Naive thymus-derived CD4-positive, alpha-beta T cell (primary cell): ENCODE results near the gene TP73. TPM values are rescaled to one million over a fixed set of nuclear protein-coding genes. Genes with fewer than 3 reads are reported as not detected.

Source experiments
- ATAC-seq: fragments of 150-1000 bp; cut with Tn5 transposase; 2 replicates; pipeline ENCODE4 v1.10.0; 2021; ENCODE audit warnings: mild to moderate bottlenecking, moderate library complexity
- CTCF ChIA-PET: fragments of 350-600 bp; sonication (Branson Sonifier 250); formaldehyde crosslinking; loops from one replicate; lab custom pipeline; 2021; ENCODE audit warnings: antibody characterized with exemption; lab: Charles Lee
- POLR2A ChIA-PET: fragments of 350-600 bp; sonication (Branson Sonifier 250); formaldehyde crosslinking; loops from one replicate; lab custom pipeline; 2021; ENCODE audit warnings: antibody characterized with exemption, inconsistent platforms; lab: Charles Lee
- DNase-seq, 9 donors: peaks; one replicate each; pipeline versions ENCODE4 v3.0.0 to v3.0.0-alpha.2; 2020 to 2022; ENCODE audit warnings: mixed read lengths in 1 of 9
- H3K27ac ChIP-seq: one replicate; pipeline ENCODE4 v1.7.0; 2013; ENCODE audit warnings: mild to moderate bottlenecking, low read depth, low read length, moderate library complexity
- H3K27me3 ChIP-seq, 2 donors: one replicate each; pipeline ENCODE4 v1.7.0; 2013; ENCODE audit warnings: low read length in 2 of 2, mild to moderate bottlenecking in 2 of 2, moderate library complexity in 2 of 2; ENCODE audit not compliant: control insufficient read depth in 2 of 2, insufficient read depth in 2 of 2
- H3K36me3 ChIP-seq, 3 experiments: 1 replicate in 2 of 3; 2 replicates in 1 of 3; pipeline ENCODE4 v1.7.0; 2013; ENCODE audit warnings: low read length in 3 of 3, mild to moderate bottlenecking in 3 of 3, moderate library complexity in 1 of 3; ENCODE audit not compliant: insufficient read depth in 3 of 3, control insufficient read depth in 2 of 3
- H3K4me1 ChIP-seq, 2 donors: one replicate each; pipeline ENCODE4 v1.7.0; 2013; ENCODE audit warnings: low read length in 2 of 2, mild to moderate bottlenecking in 2 of 2, moderate library complexity in 1 of 2; ENCODE audit not compliant: control insufficient read depth in 2 of 2, insufficient read depth in 2 of 2
- H3K4me3 ChIP-seq: 2 replicates; pipeline ENCODE4 v1.7.0; 2013; ENCODE audit warnings: mild to moderate bottlenecking, low read length
- H3K9me3 ChIP-seq, 3 experiments: 1 replicate in 2 of 3; 2 replicates in 1 of 3; pipeline ENCODE4 v1.7.0; 2013; ENCODE audit warnings: low read length in 3 of 3; ENCODE audit not compliant: control insufficient read depth in 2 of 3
- H3K27ac Mint-ChIP-seq, 9 donors: one replicate each; pipeline ENCODE4 v1.8.0; 2020 to 2022; ENCODE audit warnings: mixed read lengths in 9 of 9, mild to moderate bottlenecking in 8 of 9, moderate library complexity in 5 of 9, inconsistent platforms in 2 of 9
- H3K27me3 Mint-ChIP-seq, 5 donors: one replicate each; pipeline ENCODE4 v1.8.0; 2021 to 2022; ENCODE audit warnings: mixed read lengths in 5 of 5, mild to moderate bottlenecking in 1 of 5
- H3K36me3 Mint-ChIP-seq, 5 donors: one replicate each; pipeline ENCODE4 v1.8.0; 2020 to 2022; ENCODE audit warnings: mixed read lengths in 5 of 5, mild to moderate bottlenecking in 3 of 5, inconsistent platforms in 1 of 5
- H3K4me1 Mint-ChIP-seq, 7 donors: one replicate each; pipeline ENCODE4 v1.8.0; 2020 to 2022; ENCODE audit warnings: mixed read lengths in 7 of 7, mild to moderate bottlenecking in 3 of 7, inconsistent platforms in 1 of 7
- H3K4me3 Mint-ChIP-seq, 10 donors: one replicate each; pipeline ENCODE4 v1.8.0; 2020 to 2022; ENCODE audit warnings: mild to moderate bottlenecking in 10 of 10, mixed read lengths in 10 of 10, moderate library complexity in 6 of 10, inconsistent platforms in 2 of 10
- H3K9me3 Mint-ChIP-seq, 11 donors: one replicate each; pipeline ENCODE4 v1.8.0; 2020 to 2022; ENCODE audit warnings: mixed read lengths in 11 of 11, mild to moderate bottlenecking in 4 of 11, inconsistent platforms in 1 of 11, moderate library complexity in 1 of 11
- intact Hi-C, 2 donors: fragments of 100-400 bp; cut with micrococcal nuclease; formaldehyde crosslinking; loops; one replicate each; pipeline ENCODE4 v1.15.1; 2023
- polyA plus RNA-seq, 2 donors: library from polyadenylated mRNA; unstranded; fragments of 300-500 nt; fragmentation: Illumina TruSeq; gene quantifications; one replicate each; pipeline ENCODE4 v1.2.3, GENCODE V29; 2021
- total RNA-seq, 6 experiments: library from RNA in 5 of 6; stranded (reverse) in 5 of 6; gene quantifications; 1 replicate in 5 of 6; 2 replicates in 1 of 6; pipeline ENCODE4 v1.2.3 and lab custom pipeline; 2021 to 2026

TP73 gene
- total and polyA plus RNA-seq, 7 experiments from 2014 or later: 0.03 to 2.4 (median 0.15) TPM; not detected in 2

DNA sequence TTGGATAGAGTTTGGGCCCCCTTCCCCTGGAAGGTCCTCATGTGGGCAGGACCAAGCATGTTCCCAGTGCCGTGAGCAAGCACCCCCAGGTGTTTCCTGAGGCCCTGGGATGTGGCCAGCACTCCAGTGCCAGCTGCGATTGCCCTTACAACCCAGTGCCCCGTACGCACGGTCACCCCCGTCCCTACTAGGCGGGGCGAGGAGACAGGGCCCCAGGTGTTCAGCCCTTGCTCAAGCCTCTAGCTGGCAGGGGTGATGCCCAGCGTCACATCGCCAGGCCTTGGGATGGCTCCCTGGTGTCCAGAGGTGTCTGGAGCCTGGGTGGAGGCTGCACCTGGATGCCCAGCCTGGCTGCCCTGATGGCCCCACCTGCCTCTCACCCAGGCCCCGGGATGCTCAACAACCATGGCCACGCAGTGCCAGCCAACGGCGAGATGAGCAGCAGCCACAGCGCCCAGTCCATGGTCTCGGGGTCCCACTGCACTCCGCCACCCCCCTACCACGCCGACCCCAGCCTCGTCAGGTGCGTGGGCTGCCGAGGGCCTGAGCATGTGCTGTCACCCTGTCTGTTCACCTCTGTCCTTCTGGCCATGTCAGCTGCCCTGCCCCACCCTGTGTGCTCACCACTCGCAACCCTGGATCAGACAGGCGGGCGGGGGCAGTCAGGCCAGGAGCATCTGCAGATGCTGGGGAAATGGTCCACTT, 78.4 kb downstream of the TP73 start:
- intact Hi-C loops: no loop called here
- Histone ChIP-seq H3K4me1 (no peaks in the 10 kb centered on the region), H3K27ac (no peak overlapping the region), H3K4me3 (no peak overlapping the region), H3K36me3 (peaks cover 0 to 4% (median 0%) of the 10 kb centered on the region in 3 experiments), H3K9me3 (no peaks in the 10 kb centered on the region), H3K27me3 (no peaks in the 10 kb centered on the region)
- ATAC-seq (no peak), DNase-seq (no peak)
- ChIA-PET POLR2A (no interaction called here), CTCF (no interaction called here)
- Mint-ChIP-seq H3K36me3 (peaks cover 0 to under 1% (median 0%) of the 10 kb centered on the region in 5 donors), H3K9me3 (peaks cover 0 to 2% (median 0%) of the 10 kb centered on the region in 11 donors), H3K4me3 (no peak overlapping the region), H3K4me1 (peaks cover 0 to under 1% (median 0%) of the 10 kb centered on the region in 7 donors), H3K27ac (no peak overlapping the region), H3K27me3 (peaks cover 0 to 18% (median 0%) of the 10 kb centered on the region in 5 donors)

DNA sequence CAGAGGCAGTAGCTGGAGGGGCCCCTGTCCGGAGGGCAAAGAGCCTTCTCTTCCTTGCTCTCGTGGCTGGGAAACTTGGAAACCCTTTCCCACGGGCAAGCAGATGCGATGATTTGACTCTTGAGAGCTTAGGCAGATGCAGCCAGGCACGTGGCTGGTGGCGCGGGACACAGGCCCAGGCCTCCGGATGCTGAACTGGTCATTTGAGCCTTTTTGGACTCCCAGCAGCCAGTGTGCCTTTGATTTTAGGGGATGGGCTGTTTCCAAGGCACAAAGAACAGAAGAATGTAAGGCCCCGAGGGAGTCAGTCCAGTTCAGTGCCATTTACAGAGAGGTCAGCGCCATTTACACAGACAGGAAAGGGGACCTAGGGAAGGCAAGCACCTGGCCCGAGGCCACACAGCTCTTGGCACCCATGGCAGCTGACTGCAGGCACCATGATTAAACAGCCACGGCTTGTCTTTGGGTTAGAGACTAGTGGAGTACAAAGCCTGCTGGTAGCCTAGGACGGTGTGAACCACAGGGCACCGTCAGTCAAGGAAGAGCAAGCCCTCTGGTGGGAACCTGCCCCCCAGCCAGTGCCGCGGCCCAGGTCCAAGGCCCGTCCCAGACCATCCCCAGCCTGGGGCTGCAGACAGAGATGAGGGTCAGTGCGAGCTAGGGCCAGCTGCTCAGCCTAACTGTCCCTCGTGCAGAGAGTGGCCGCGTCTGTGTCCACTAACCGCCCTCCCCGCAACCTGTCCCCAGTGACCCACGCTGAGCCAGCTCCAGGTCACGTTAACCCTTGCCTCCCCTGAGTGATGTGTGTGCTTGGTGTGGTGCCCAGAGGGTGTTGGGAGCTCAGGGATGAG, 79.5 kb downstream of the TP73 start:
- CTCF ChIA-PET: no interaction called here
- POLR2A ChIA-PET: no interaction called here
- no peak for DNase-seq

DNA sequence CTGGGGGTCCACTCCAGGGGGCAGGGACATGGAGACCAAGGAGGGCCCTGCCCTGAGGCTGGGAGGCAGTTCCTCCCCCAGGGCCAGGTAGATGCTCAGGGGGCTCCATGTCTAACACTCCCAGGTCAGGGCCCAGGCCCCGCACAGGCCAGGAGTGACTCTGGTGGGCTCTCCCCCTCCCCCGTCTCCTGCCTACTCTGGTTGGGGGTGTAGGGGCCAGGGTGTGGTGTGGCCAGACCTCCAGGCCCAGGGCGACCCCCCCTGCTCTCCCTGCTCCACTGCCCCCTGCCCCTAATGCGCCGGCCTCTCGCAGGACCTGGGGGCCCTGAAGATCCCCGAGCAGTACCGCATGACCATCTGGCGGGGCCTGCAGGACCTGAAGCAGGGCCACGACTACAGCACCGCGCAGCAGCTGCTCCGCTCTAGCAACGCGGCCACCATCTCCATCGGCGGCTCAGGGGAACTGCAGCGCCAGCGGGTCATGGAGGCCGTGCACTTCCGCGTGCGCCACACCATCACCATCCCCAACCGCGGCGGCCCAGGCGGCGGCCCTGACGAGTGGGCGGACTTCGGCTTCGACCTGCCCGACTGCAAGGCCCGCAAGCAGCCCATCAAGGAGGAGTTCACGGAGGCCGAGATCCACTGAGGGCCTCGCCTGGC, 80.2 kb downstream of the TP73 start:
- H3K27me3 ChIP-seq: no peaks in the 10 kb centered on the region
- ChIA-PET POLR2A (no interaction called here), CTCF (no interaction called here)
- Mint-ChIP-seq H3K4me1 (peaks cover 0 to 1% (median 0%) of the 10 kb centered on the region in 7 donors), H3K9me3 (peaks cover 0 to 2% (median 0%) of the 10 kb centered on the region in 11 donors), H3K27ac (no peak overlapping the region), H3K36me3 (peaks cover 0 to 11% (median 0%) of the 10 kb centered on the region in 5 donors), H3K4me3 (no peak overlapping the region), H3K27me3 (peaks cover 0 to 18% (median 0%) of the 10 kb centered on the region in 5 donors)
- no peak overlapping the region for H3K4me3 ChIP-seq
- no peaks in the 10 kb centered on the region for H3K4me1 ChIP-seq
- peaks cover 0 to 21% (median 0%) of the 10 kb centered on the region in 3 experiments for H3K36me3 ChIP-seq
- DNase-seq (no peak), ATAC-seq (no peak)
- no peaks in the 10 kb centered on the region for H3K9me3 ChIP-seq
- H3K27ac ChIP-seq: no peak overlapping the region
- intact Hi-C loops: no loop called here

More for the DNA sequence above, 79.5 kb downstream of the TP73 start:
- no peaks in the 10 kb centered on the region for H3K9me3 ChIP-seq
- H3K27ac Mint-ChIP-seq: no peak overlapping the region
- H3K4me3 Mint-ChIP-seq: no peak overlapping the region
- intact Hi-C loops: no loop called here
- H3K27ac ChIP-seq: no peak overlapping the region
- H3K36me3 Mint-ChIP-seq: peaks cover 0 to 5% (median 0%) of the 10 kb centered on the region in 5 donors
- H3K27me3 ChIP-seq: no peaks in the 10 kb centered on the region
- H3K4me1 ChIP-seq: no peaks in the 10 kb centered on the region
- no peak for ATAC-seq
- H3K4me3 ChIP-seq: no peak overlapping the region
- peaks cover 0 to 1% (median 0%) of the 10 kb centered on the region in 7 donors for H3K4me1 Mint-ChIP-seq
- H3K36me3 ChIP-seq: peaks cover 0 to 14% (median 0%) of the 10 kb centered on the region in 3 experiments
- H3K9me3 Mint-ChIP-seq: peaks cover 0 to 2% (median 0%) of the 10 kb centered on the region in 11 donors
- peaks cover 0 to 18% (median 0%) of the 10 kb centered on the region in 5 donors for H3K27me3 Mint-ChIP-seq

DNA sequence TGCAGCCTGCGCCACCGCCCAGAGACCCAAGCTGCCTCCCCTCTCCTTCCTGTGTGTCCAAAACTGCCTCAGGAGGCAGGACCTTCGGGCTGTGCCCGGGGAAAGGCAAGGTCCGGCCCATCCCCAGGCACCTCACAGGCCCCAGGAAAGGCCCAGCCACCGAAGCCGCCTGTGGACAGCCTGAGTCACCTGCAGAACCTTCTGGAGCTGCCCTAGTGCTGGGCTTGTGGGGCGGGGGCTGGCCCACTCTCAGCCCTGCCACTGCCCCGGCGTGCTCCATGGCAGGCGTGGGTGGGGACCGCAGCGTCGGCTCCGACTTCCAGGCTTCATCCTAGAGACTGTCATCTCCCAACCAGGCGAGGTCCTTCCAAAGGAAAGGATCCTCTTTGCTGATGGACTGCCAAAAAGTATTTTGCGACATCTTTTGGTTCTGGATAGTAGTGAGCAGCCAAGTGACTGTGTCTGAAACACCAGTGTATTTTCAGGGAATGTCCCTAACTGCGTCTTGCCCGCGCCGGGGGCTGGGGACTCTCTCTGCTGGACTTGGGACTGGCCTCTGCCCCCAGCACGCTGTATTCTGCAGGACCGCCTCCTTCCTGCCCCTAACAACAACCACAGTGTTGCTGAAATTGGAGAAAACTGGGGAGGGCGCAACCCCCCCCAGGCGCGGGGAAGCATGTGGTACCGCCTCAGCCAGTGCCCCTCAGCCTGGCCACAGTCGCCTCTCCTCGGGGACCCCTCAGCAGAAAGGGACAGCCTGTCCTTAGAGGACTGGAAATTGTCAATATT, 81.0 kb downstream of the TP73 start:
- peaks cover 0 to 28% (median 0%) of the 10 kb centered on the region in 3 experiments for H3K36me3 ChIP-seq
- POLR2A ChIA-PET: no interaction called here
- CTCF ChIA-PET: no interaction called here
- Mint-ChIP-seq H3K36me3 (peaks cover 0 to 11% (median 0%) of the 10 kb centered on the region in 5 donors), H3K4me1 (peaks cover 0 to 1% (median 0%) of the 10 kb centered on the region in 7 donors), H3K27ac (no peak overlapping the region), H3K27me3 (peaks cover 0 to 18% (median 0%) of the 10 kb centered on the region in 5 donors), H3K4me3 (no peak overlapping the region), H3K9me3 (peaks cover 0 to 2% (median 0%) of the 10 kb centered on the region in 11 donors)
- H3K9me3 ChIP-seq: no peaks in the 10 kb centered on the region
- H3K27ac ChIP-seq: no peak overlapping the region
- ATAC-seq (no peak), DNase-seq (no peak)
- intact Hi-C loops: no loop called here
- H3K27me3 ChIP-seq: no peaks in the 10 kb centered on the region
- H3K4me1 ChIP-seq: no peaks in the 10 kb centered on the region
- no peak overlapping the region for H3K4me3 ChIP-seq

DNA sequence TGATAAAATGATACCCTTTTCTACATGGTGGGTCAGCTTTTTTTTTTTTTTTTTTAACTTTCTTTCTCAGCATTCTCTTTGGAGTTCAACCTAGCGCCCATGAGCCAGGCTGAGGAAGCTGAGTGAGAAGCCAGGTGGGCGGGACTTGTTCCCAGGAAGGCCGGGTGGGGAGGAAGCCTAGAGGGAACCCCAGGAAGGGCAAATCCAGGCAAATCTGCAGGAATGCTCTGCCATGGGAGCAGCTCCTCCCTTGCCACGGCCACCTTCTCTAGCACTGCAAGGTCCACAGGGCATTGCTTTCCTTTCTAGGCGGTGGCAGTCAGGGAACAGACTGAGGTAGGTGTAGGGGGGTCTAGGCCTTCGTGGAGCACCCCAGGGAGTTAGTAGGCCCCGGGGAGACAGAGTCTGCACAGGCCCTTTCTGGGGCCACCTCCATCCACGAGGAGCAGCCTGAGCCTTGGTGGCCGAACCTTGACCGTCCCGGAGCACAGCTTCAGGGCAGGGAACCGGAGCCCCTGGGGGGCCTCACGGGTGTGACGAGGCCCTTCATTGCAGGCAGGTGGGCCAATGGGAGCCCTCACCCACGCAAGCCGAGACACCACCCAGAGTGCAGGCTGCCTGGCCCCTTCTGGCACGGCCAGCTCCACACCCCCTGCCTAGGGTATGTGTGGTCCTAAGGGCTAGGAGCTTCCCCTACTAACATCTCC, 81.7 kb downstream of the TP73 start:
- ChIA-PET CTCF (no interaction called here), POLR2A (no interaction called here)
- Histone ChIP-seq H3K4me1 (no peaks in the 10 kb centered on the region), H3K36me3 (peaks cover 0 to 36% (median 0%) of the 10 kb centered on the region in 3 experiments), H3K9me3 (no peaks in the 10 kb centered on the region), H3K27me3 (no peaks in the 10 kb centered on the region), H3K4me3 (no peak overlapping the region), H3K27ac (no peak overlapping the region)
- Mint-ChIP-seq H3K27ac (no peak overlapping the region), H3K36me3 (peaks cover 0 to 11% (median 0%) of the 10 kb centered on the region in 5 donors), H3K9me3 (no peaks in the 10 kb centered on the region), H3K4me1 (peaks cover 0 to 1% (median 0%) of the 10 kb centered on the region in 7 donors), H3K27me3 (peaks cover 0 to 12% (median 0%) of the 10 kb centered on the region in 5 donors), H3K4me3 (no peak overlapping the region)
- ATAC-seq (no peak), DNase-seq (no peak)
- intact Hi-C loops: no loop called here
